Sigmoid colon (tissue), 7 donors: ENCODE measurements around the gene SLC8A1. TPM values are rescaled to one million over a fixed set of nuclear protein-coding genes. Genes with fewer than 3 reads are reported as not detected.

ENCODE experiments used
- DNase-seq: peaks from one replicate; pipeline ENCODE4 v3.0.0-alpha.2; 2019
- H3K27ac ChIP-seq, 4 donors: fragments of 200-600 bp; sonication (generic); one replicate each; pipeline ENCODE4 v1.5.1; 2016 to 2019; ENCODE audit warnings: mild to moderate bottlenecking in 1 of 4
- H3K27me3 ChIP-seq, 3 donors: fragments of 200-600 bp; sonication (generic); one replicate each; pipeline ENCODE4 v1.5.1; 2019; ENCODE audit warnings: mild to moderate bottlenecking in 1 of 3
- H3K36me3 ChIP-seq, 4 donors: fragments of 200-600 bp; sonication (generic); one replicate each; pipeline ENCODE4 v1.5.1; 2016 to 2019
- H3K4me1 ChIP-seq, 4 donors: fragments of 200-600 bp; sonication (generic); one replicate each; pipeline ENCODE4 v1.5.1; 2017 to 2019
- H3K4me3 ChIP-seq, 4 donors: fragments of 200-600 bp; sonication (generic); one replicate each; pipeline ENCODE4 v1.5.1; 2017 to 2019; ENCODE audit warnings: mild to moderate bottlenecking in 2 of 4, moderate library complexity in 1 of 4
- H3K9me3 ChIP-seq, 4 donors: fragments of 200-600 bp in 3 of 4; sonication (generic) in 3 of 4; one replicate each; pipeline versions ENCODE4 v1.5.1 to v1.6.1; 2013 to 2019
- CTCF ChIP-seq, 4 experiments: fragments of 450-650 bp in 3 of 4; fragments of 200-600 bp in 1 of 4; IDR thresholded peaks; one replicate each; pipeline ENCODE4 v1.5.1; 2016 to 2019; ENCODE audit warnings: antibody characterized with exemption in 4 of 4, mild to moderate bottlenecking in 3 of 4, moderate library complexity in 2 of 4
- EP300 ChIP-seq, 4 donors: sonication (generic); formaldehyde crosslinking; IDR thresholded peaks; one replicate each; pipeline ENCODE4 v1.6.1; 2017; ENCODE audit warnings: antibody characterized with exemption in 4 of 4
- POLR2A ChIP-seq, 2 donors: fragments of 450-650 bp; IDR thresholded peaks; one replicate each; pipeline ENCODE4 v1.6.1; 2016; ENCODE audit warnings: antibody characterized with exemption in 2 of 2, mild to moderate bottlenecking in 2 of 2, moderate library complexity in 2 of 2
- POLR2AphosphoS5 ChIP-seq, 4 donors: sonication (generic); formaldehyde crosslinking; IDR thresholded peaks; one replicate each; pipeline ENCODE4 v1.6.1; 2017; ENCODE audit warnings: antibody characterized with exemption in 4 of 4
- WGBS, 2 donors: extraction: QIAGEN DNeasy Blood & Tissue Kit; methylation state at CpG; one replicate each; pipeline ENCODE4 v1.1.7; 2013; 5-methylcytosine and 5-hydroxymethylcytosine counted together
- intact Hi-C: fragments of 100-400 bp; cut with DNase I; formaldehyde crosslinking; loops from one replicate; pipeline ENCODE4 v1.15.1; 2023
- polyA plus RNA-seq, 3 donors: library from polyadenylated mRNA; stranded (reverse); fragments of 200-250 nt; gene quantifications; one replicate each; pipeline ENCODE4 v1.2.3, GENCODE V29; 2013
- total RNA-seq, 4 donors: library from RNA; depleted of rRNA; stranded (reverse); fragments of >200 nt; gene quantifications; one replicate each; pipeline ENCODE4 v1.1.0, GENCODE V29; 2016
- donor health status: healthy with polysubstance abuse.
- donor health status: Bipolar disorder and iron deficiency.
- donor health status: healthy.

The SLC8A1 gene
- total and polyA plus RNA-seq, 7 donors: 0.60 to 337 (median 229) TPM

DNA sequence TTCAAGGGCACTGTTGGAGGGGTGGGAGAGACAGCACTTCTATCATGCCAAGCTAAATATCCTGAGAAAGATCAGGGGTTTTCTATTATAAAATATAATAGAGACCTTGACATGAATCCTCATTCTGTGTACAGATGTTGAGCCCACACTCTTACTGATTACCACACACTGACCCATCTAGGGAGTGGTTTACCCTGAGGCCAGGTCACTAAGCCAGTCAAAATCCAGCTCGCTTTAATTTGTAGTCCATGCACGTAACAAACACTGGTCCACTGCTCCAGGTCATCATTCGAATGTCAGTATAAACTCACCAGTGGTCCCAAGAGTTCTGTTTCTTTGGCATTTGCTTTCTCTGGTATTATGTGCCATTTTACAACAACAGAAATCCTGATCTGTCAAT lies 96.4 kb downstream of the SLC8A1 start:
- Histone ChIP-seq H3K27me3 (no peaks in the 10 kb centered on the region), H3K9me3 (no peaks in the 10 kb centered on the region), H3K36me3 (no peaks in the 10 kb centered on the region), H3K4me3 (no peak overlapping the region), H3K4me1 (peaks cover 0 to 69% (median 54%) of the 10 kb centered on the region in 4 donors), H3K27ac (peak overlapping the region in 2 of 4 donors; percentile 60 to 70)
- TF ChIP-seq EP300 (IDR thresholded peaks at IDR 0.05) (no peak), POLR2A (IDR thresholded peaks at IDR 0.05) (no peak), CTCF (IDR thresholded peaks at IDR 0.05) (no peak)
- 88 to 91% methylated on average over 3 of the region's 3 CpGs for WGBS, 2 donors
- intact Hi-C loops: no loop called here
- DNase-seq: no peak

GRCh38 chr2:40353231-40353630 lies 98.7 kb downstream of the SLC8A1 start:
- intact Hi-C loops: no loop called here
- no peak for TF ChIP-seq CTCF (IDR thresholded peaks at IDR 0.05)
- no peak for TF ChIP-seq EP300 (IDR thresholded peaks at IDR 0.05)
- peak in 2 of 4 donors; percentile 28 to 36 for TF ChIP-seq POLR2AphosphoS5 (IDR thresholded peaks at IDR 0.05)
- TF ChIP-seq POLR2A (IDR thresholded peaks at IDR 0.05): no peak
- peaks cover 0 to 61% (median 50%) of the 10 kb centered on the region in 4 donors for H3K4me1 ChIP-seq
- peak; percentile 78 for DNase-seq
- WGBS, 2 donors: 81 to 84% methylated on average over 5 of the region's 5 CpGs
- H3K36me3 ChIP-seq: no peaks in the 10 kb centered on the region
- H3K27ac ChIP-seq: peak overlapping the region; percentile 55 to 82 (median 63)
- H3K9me3 ChIP-seq: no peaks in the 10 kb centered on the region
- H3K4me3 ChIP-seq: no peak overlapping the region
- no peaks in the 10 kb centered on the region for H3K27me3 ChIP-seq

GRCh38 chr2:40352703-40353099 lies 99.2 kb downstream of the SLC8A1 start:
- H3K9me3 ChIP-seq: no peaks in the 10 kb centered on the region
- no peak overlapping the region for H3K4me3 ChIP-seq
- DNase-seq: no peak
- H3K4me1 ChIP-seq: peaks cover 0 to 58% (median 47%) of the 10 kb centered on the region in 4 donors
- H3K27ac ChIP-seq: peak overlapping the region; percentile 55 to 82 (median 63)
- no peaks in the 10 kb centered on the region for H3K36me3 ChIP-seq
- intact Hi-C loops: no loop called here
- WGBS, 2 donors: 79% methylated on average over 7 of the region's 7 CpGs
- TF ChIP-seq CTCF (IDR thresholded peaks at IDR 0.05) (no peak), EP300 (IDR thresholded peaks at IDR 0.05) (no peak), POLR2AphosphoS5 (IDR thresholded peaks at IDR 0.05) (no peak), POLR2A (IDR thresholded peaks at IDR 0.05) (no peak)
- no peaks in the 10 kb centered on the region for H3K27me3 ChIP-seq

- TF ChIP-seq CTCF (IDR thresholded peaks at IDR 0.05) (no peak), POLR2A (IDR thresholded peaks at IDR 0.05) (no peak), POLR2AphosphoS5 (IDR thresholded peaks at IDR 0.05) (no peak), EP300 (IDR thresholded peaks at IDR 0.05) (no peak)
- Histone ChIP-seq H3K4me3 (no peak overlapping the region), H3K4me1 (peaks cover 0 to 55% (median 44%) of the 10 kb centered on the region in 4 donors), H3K9me3 (no peaks in the 10 kb centered on the region), H3K27me3 (no peaks in the 10 kb centered on the region), H3K36me3 (no peaks in the 10 kb centered on the region), H3K27ac (peak overlapping the region; percentile 55 to 82 (median 63))
- intact Hi-C loops: no loop called here
- no peak for DNase-seq
- WGBS, 2 donors: 44 to 72% methylated on average over 4 of the region's 4 CpGs
Measured at GRCh38 chr2:40352041-40352702, 99.7 kb downstream of the SLC8A1 start.
